ENCODE results near the gene CCDC154.

DNA sequence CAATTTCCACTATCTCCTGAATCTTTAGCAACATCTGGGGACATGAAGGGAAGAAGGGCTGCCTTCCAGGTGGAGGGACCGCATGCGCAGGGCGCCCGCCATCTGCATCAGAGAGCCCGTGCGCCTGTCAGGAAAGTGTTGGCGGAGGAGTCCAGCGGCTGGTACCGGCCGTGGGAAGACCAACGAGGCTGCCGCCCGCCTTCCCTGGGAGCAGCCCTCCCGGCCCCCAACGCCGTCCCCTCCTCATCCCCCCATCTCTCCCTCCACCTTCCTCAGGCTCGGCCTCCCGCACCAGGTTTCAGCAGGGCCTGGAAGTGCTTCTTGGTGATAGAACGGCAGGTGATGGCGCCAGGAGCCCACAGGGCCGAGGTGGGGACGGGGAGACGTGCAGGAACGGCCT is 21.7 kb upstream of the CCDC154 start:
- TF ChIP-seq GATA2 (IDR thresholded peaks at IDR 0.05; ENCODE audit: low read depth, low read length) (no peak), GATA3 (IDR thresholded peaks at IDR 0.05; ENCODE audit: low read depth, low read length) (no peak)

All from SH-SY5Y (cell line).